Activated CD8-positive, alpha-beta T cell treated with anti-CD3 and anti-CD28 coated beads, Interleukin-2, amount 10 ng/mL, durations not matched to agents 7 days and 5 days (primary cell): ENCODE measurements around the gene PCDHGA12. TPM values are rescaled to one million over a fixed set of nuclear protein-coding genes. Genes with fewer than 3 reads are reported as not detected.
"Not testable (repeated sequence)": the region's sequence is repeated elsewhere in the genome, so short reads cannot be mapped to it uniquely, and the experiment has no call there.

ENCODE experiments used
- ATAC-seq: fragments of 150-1000 bp; cut with Tn5 transposase; one replicate; pipeline ENCODE4 v1.10.0; 2021; ENCODE audit warnings: moderate library complexity
- CTCF ChIA-PET: fragments of 350-600 bp; sonication (Branson Sonifier 250); formaldehyde crosslinking; loops from one replicate; lab custom pipeline; 2021; ENCODE audit warnings: antibody characterized with exemption; lab: Charles Lee
- POLR2A ChIA-PET: fragments of 350-600 bp; sonication (Branson Sonifier 250); formaldehyde crosslinking; loops from one replicate; lab custom pipeline; 2021; ENCODE audit warnings: antibody characterized with exemption; lab: Charles Lee
- DNase-seq: peaks from one replicate; pipeline ENCODE4 v3.0.0-alpha.2; 2020
- H3K27ac Mint-ChIP-seq: one replicate; pipeline ENCODE4 v1.8.0; 2021; ENCODE audit warnings: mild to moderate bottlenecking, mixed read lengths
- H3K27me3 Mint-ChIP-seq: one replicate; pipeline ENCODE4 v1.8.0; 2021; ENCODE audit warnings: low read depth, mixed read lengths
- H3K36me3 Mint-ChIP-seq: one replicate; pipeline ENCODE4 v1.8.0; 2021; ENCODE audit warnings: low read depth, mixed read lengths
- H3K4me1 Mint-ChIP-seq: one replicate; pipeline ENCODE4 v1.8.0; 2021; ENCODE audit warnings: low read depth, mixed read lengths
- H3K4me3 Mint-ChIP-seq: one replicate; pipeline ENCODE4 v1.8.0; 2021; ENCODE audit warnings: mild to moderate bottlenecking, mixed read lengths
- H3K9me3 Mint-ChIP-seq: one replicate; pipeline ENCODE4 v1.8.0; 2022; ENCODE audit warnings: mixed read lengths; ENCODE audit not compliant: insufficient read depth
- total RNA-seq, 2 experiments: library from RNA; stranded (reverse); gene quantifications; one replicate each; pipeline ENCODE4 v1.2.3, GENCODE V29; 2021

Gene PCDHGA12
- total RNA-seq, result not detected

GRCh38 chr5:141430332-141431113 is at the start of gene PCDHGA12:
PCDHGA12 (plus strand) TSS chr5:141430507; CDS start chr5:141430760, 253 bp downstream.
- Mint-ChIP-seq H3K4me1 (peaks cover 18% of the 10 kb centered on the region), H3K9me3 (peaks cover 33% of the 10 kb centered on the region), H3K27me3 (peaks cover 40% of the 10 kb centered on the region), H3K27ac (peak within 1 kb of the TSS; percentile 62), H3K4me3 (peak within 1 kb of the TSS; percentile 63), H3K36me3 (peaks cover 21% of the 10 kb centered on the region)
- ChIA-PET POLR2A (interaction anchor here (0.7 kb wide), 1 partner anchor 83 kb away, joined by 4 read pairs; no protein-coding TSS in a partner anchor), CTCF (interaction anchor here (0.7 to 3.0 kb wide), 33 partner anchors 9 to 137 kb away, joined by 3 to 26 read pairs (median 5); partner anchors contain the start of genes PCDHGA10, PCDHGA11, PCDHGA3 and PCDHGA8)
- DNase-seq (peak; percentile 45), ATAC-seq (no peak)

GRCh38 chr5:141382469-141383294 is 47.6 kb upstream of the PCDHGA12 start, which contains the start of gene PCDHGA7:
PCDHGA7 (plus strand) TSS chr5:141382742; CDS start chr5:141382900, 158 bp downstream.
- no peak for DNase-seq
- Mint-ChIP-seq H3K9me3 (peaks cover 20% of the 10 kb centered on the region), H3K4me3 (peak within 1 kb of the TSS; percentile 36), H3K4me1 (no peaks in the 10 kb centered on the region), H3K27me3 (peaks cover 35% of the 10 kb centered on the region), H3K36me3 (peaks cover 2% of the 10 kb centered on the region), H3K27ac (no peak within 1 kb of the TSS)
- ATAC-seq, result no peak
- ChIA-PET POLR2A (no interaction called here), CTCF (interaction anchor here (1.5 to 1.7 kb wide), 2 partner anchors 8 to 13 kb away, joined by 4 to 5 read pairs; partner anchors contain the start of genes PCDHGA6 and PCDHGB3)

GRCh38 chr5:141383345-141383744 is 47.0 kb upstream of the PCDHGA12 start:
- DNase-seq, result no peak
- Mint-ChIP-seq H3K9me3 (peaks cover 21% of the 10 kb centered on the region), H3K27ac (no peak overlapping the region), H3K36me3 (peaks cover 2% of the 10 kb centered on the region), H3K27me3 (peaks cover 37% of the 10 kb centered on the region), H3K4me1 (no peaks in the 10 kb centered on the region), H3K4me3 (no peak overlapping the region)
- no peak for ATAC-seq
- POLR2A ChIA-PET, result no interaction called here
- CTCF ChIA-PET, result interaction anchor here (1.5 to 1.7 kb wide), 2 partner anchors 9 to 13 kb away, joined by 4 to 5 read pairs; partner anchors contain the start of genes PCDHGA6 and PCDHGB3

GRCh38 chr5:141384471-141385267 is 45.6 kb upstream of the PCDHGA12 start:
- H3K4me1 Mint-ChIP-seq, result no peaks in the 10 kb centered on the region
- no peak overlapping the region for H3K27ac Mint-ChIP-seq
- ATAC-seq (no peak), DNase-seq (no peak)
- POLR2A ChIA-PET, result no interaction called here
- no peak overlapping the region for H3K4me3 Mint-ChIP-seq
- H3K27me3 Mint-ChIP-seq, result peaks cover 40% of the 10 kb centered on the region
- CTCF ChIA-PET, result interaction anchor here (1.1 kb wide), 1 partner anchor 15 kb away, joined by 3 read pairs; the partner anchor contains the start of gene PCDHGB3
- peaks cover 33% of the 10 kb centered on the region for H3K9me3 Mint-ChIP-seq
- peaks cover 2% of the 10 kb centered on the region for H3K36me3 Mint-ChIP-seq

- Mint-ChIP-seq H3K4me3 (peak within 1 kb of the TSS; percentile 0), H3K9me3 (peaks cover 34% of the 10 kb centered on the region), H3K27me3 (peaks cover 38% of the 10 kb centered on the region)
- H3K36me3 Mint-ChIP-seq, H3K27ac Mint-ChIP-seq, H3K4me1 Mint-ChIP-seq, POLR2A ChIA-PET: not testable (repeated sequence)
- CTCF ChIA-PET, result interaction anchor here (2.5 kb wide), 1 partner anchor 26 kb away, joined by 9 read pairs; the partner anchor contains the start of gene PCDHGA10
- DNase-seq (peak; percentile 34), ATAC-seq (peak; percentile 44)
Observed at GRCh38 chr5:141387557-141388311, 42.6 kb upstream of the PCDHGA12 start, which contains the start of gene PCDHGB4. PCDHGB4 (plus strand) TSS chr5:141387698; CDS start chr5:141387885, 187 bp downstream.

GRCh38 chr5:141388661-141389060 is 41.6 kb upstream of the PCDHGA12 start:
- CTCF ChIA-PET, result interaction anchor here (0.8 to 2.5 kb wide), 2 partner anchors 25 to 125 kb away, joined by 3 to 9 read pairs; partner anchors contain the start of gene PCDHGA10
- H3K27me3 Mint-ChIP-seq, result peaks cover 32% of the 10 kb centered on the region
- DNase-seq (no peak), ATAC-seq (no peak)
- H3K36me3 Mint-ChIP-seq, result peaks cover 5% of the 10 kb centered on the region
- no peak overlapping the region for H3K27ac Mint-ChIP-seq
- H3K4me3 Mint-ChIP-seq, result peak overlapping the region; percentile 0
- POLR2A ChIA-PET, result no interaction called here
- H3K4me1 Mint-ChIP-seq, result no peaks in the 10 kb centered on the region
- peaks cover 32% of the 10 kb centered on the region for H3K9me3 Mint-ChIP-seq

- Mint-ChIP-seq H3K4me1 (no peaks in the 10 kb centered on the region), H3K36me3 (peaks cover 6% of the 10 kb centered on the region), H3K27me3 (peaks cover 30% of the 10 kb centered on the region), H3K27ac (no peak overlapping the region), H3K9me3 (peaks cover 34% of the 10 kb centered on the region), H3K4me3 (no peak overlapping the region)
- DNase-seq (no peak), ATAC-seq (no peak)
- ChIA-PET CTCF (interaction anchor here (0.8 to 2.5 kb wide), 2 partner anchors 24 to 124 kb away, joined by 3 to 9 read pairs; partner anchors contain the start of gene PCDHGA10), POLR2A (no interaction called here)
Observed at GRCh38 chr5:141389153-141390042, 40.9 kb upstream of the PCDHGA12 start.

GRCh38 chr5:141392429-141393198 is 37.7 kb upstream of the PCDHGA12 start, which contains the start of gene PCDHGA8:
PCDHGA8 (plus strand) TSS chr5:141392633; CDS start chr5:141392814, 181 bp downstream.
- H3K27me3 Mint-ChIP-seq, result peaks cover 35% of the 10 kb centered on the region
- no peaks in the 10 kb centered on the region for H3K4me1 Mint-ChIP-seq
- peaks cover 9% of the 10 kb centered on the region for H3K36me3 Mint-ChIP-seq
- H3K9me3 Mint-ChIP-seq, result peaks cover 39% of the 10 kb centered on the region
- DNase-seq, result no peak
- ChIA-PET POLR2A (no interaction called here), CTCF (interaction anchor here (1.0 to 2.2 kb wide), 5 partner anchors 21 to 120 kb away, joined by 3 to 8 read pairs (median 6); partner anchors contain the start of genes PCDHGA10, PCDHGA11, PCDHGA12 and TAF7)
- no peak for ATAC-seq
- H3K4me3 Mint-ChIP-seq, result no peak within 1 kb of the TSS
- H3K27ac Mint-ChIP-seq, result no peak within 1 kb of the TSS

GRCh38 chr5:141393267-141393666 is 37.0 kb upstream of the PCDHGA12 start:
- peaks cover 34% of the 10 kb centered on the region for H3K27me3 Mint-ChIP-seq
- CTCF ChIA-PET, result interaction anchor here (1.0 to 2.2 kb wide), 4 partner anchors 20 to 120 kb away, joined by 3 to 8 read pairs (median 6); partner anchors contain the start of genes PCDHGA10, PCDHGA11 and PCDHGA12
- peaks cover 39% of the 10 kb centered on the region for H3K9me3 Mint-ChIP-seq
- POLR2A ChIA-PET, result no interaction called here
- DNase-seq, result no peak
- H3K27ac Mint-ChIP-seq, result no peak overlapping the region
- peaks cover 9% of the 10 kb centered on the region for H3K36me3 Mint-ChIP-seq
- no peak for ATAC-seq
- no peak overlapping the region for H3K4me3 Mint-ChIP-seq
- H3K4me1 Mint-ChIP-seq, result no peaks in the 10 kb centered on the region
